ENCODE data around the gene CCDC102A. TPM values are rescaled to one million over a fixed set of nuclear protein-coding genes. Genes with fewer than 3 reads are reported as not detected.

Gene CCDC102A
- total RNA-seq, 1 experiment from 2014 or later: 4.1 TPM

- intact Hi-C loops (cut with micrococcal nuclease): no loop called here
- TF ChIP-seq, protein P1, sequence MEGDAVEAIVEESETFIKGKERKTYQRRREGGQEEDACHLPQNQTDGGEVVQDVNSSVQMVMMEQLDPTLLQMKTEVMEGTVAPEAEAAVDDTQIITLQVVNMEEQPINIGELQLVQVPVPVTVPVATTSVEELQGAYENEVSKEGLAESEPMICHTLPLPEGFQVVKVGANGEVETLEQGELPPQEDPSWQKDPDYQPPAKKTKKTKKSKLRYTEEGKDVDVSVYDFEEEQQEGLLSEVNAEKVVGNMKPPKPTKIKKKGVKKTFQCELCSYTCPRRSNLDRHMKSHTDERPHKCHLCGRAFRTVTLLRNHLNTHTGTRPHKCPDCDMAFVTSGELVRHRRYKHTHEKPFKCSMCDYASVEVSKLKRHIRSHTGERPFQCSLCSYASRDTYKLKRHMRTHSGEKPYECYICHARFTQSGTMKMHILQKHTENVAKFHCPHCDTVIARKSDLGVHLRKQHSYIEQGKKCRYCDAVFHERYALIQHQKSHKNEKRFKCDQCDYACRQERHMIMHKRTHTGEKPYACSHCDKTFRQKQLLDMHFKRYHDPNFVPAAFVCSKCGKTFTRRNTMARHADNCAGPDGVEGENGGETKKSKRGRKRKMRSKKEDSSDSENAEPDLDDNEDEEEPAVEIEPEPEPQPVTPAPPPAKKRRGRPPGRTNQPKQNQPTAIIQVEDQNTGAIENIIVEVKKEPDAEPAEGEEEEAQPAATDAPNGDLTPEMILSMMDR (IDR thresholded peaks at IDR 0.05; ENCODE audit: unreplicated experiment): no peak
- H3K27me3 Mint-ChIP-seq (ENCODE audit: insufficient read depth, unreplicated experiment): peaks cover 19% of the 10 kb centered on the region
- ChIA-PET POLR2A (interaction anchor here (0.6 kb wide), 1 partner anchor 107 kb away, joined by 4 read pairs; no protein-coding TSS in a partner anchor), CTCF (interaction anchor here (0.6 kb wide), 1 partner anchor 791 kb away, joined by 4 read pairs; no protein-coding TSS in a partner anchor)
- H3K4me3 Mint-ChIP-seq (ENCODE audit: unreplicated experiment): no peak overlapping the region
- no peak overlapping the region for H3K27ac Mint-ChIP-seq (ENCODE audit: low read depth, unreplicated experiment)
- no peaks in the 10 kb centered on the region for H3K9me3 Mint-ChIP-seq (ENCODE audit: unreplicated experiment)
- no peak for DNase-seq (ENCODE audit: unreplicated experiment)
- H3K4me1 Mint-ChIP-seq (ENCODE audit: insufficient read depth, unreplicated experiment): peaks cover 16% of the 10 kb centered on the region
- no TSS peak for BruUV-seq (replicated peaks)
- H3K36me3 Mint-ChIP-seq (ENCODE audit: insufficient read depth, unreplicated experiment): no peaks in the 10 kb centered on the region
Measured at GRCh38 chr16:57538235-57538721, 1.9 kb upstream of the CCDC102A start.

- Mint-ChIP-seq H3K27me3 (ENCODE audit: insufficient read depth, unreplicated experiment) (peaks cover 19% of the 10 kb centered on the region), H3K9me3 (ENCODE audit: unreplicated experiment) (no peaks in the 10 kb centered on the region), H3K4me3 (ENCODE audit: unreplicated experiment) (peak overlapping the region; percentile 78), H3K36me3 (ENCODE audit: insufficient read depth, unreplicated experiment) (no peaks in the 10 kb centered on the region), H3K4me1 (ENCODE audit: insufficient read depth, unreplicated experiment) (peaks cover 17% of the 10 kb centered on the region), H3K27ac (ENCODE audit: low read depth, unreplicated experiment) (no peak overlapping the region)
- ChIA-PET POLR2A (no interaction called here), CTCF (interaction anchor here (0.6 to 1.2 kb wide), 3 partner anchors 19 to 791 kb away, joined by 3 to 4 read pairs (median 4); no protein-coding TSS in a partner anchor)
- intact Hi-C loops (cut with micrococcal nuclease): no loop called here
- no TSS peak for BruUV-seq (replicated peaks)
- TF ChIP-seq, protein P1 (IDR thresholded peaks at IDR 0.05; ENCODE audit: unreplicated experiment): no peak
- DNase-seq (ENCODE audit: unreplicated experiment): no peak
Measured at GRCh38 chr16:57537581-57538234, 1.3 kb upstream of the CCDC102A start.

DNA sequence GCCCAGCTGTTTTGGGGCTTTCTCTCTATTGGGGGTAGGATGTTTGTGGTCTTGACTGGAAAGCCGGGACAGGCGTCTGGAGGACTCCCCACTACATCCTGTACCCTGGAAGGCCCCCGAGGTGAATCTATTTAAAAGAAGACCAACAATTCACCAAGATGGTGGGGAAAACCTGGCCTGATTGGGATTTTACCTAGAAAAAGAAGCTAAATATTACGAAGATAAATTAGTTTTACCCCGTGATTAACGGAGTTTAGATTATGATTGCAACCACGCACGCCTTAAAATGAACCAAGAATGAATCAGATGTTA, 779 bp upstream of the CCDC102A start:
- Mint-ChIP-seq H3K27me3 (ENCODE audit: insufficient read depth, unreplicated experiment) (peaks cover 19% of the 10 kb centered on the region), H3K36me3 (ENCODE audit: insufficient read depth, unreplicated experiment) (no peaks in the 10 kb centered on the region), H3K9me3 (ENCODE audit: unreplicated experiment) (no peaks in the 10 kb centered on the region), H3K4me3 (ENCODE audit: unreplicated experiment) (peak overlapping the region; percentile 78), H3K4me1 (ENCODE audit: insufficient read depth, unreplicated experiment) (peaks cover 17% of the 10 kb centered on the region), H3K27ac (ENCODE audit: low read depth, unreplicated experiment) (no peak overlapping the region)
- ChIA-PET POLR2A (interaction anchor here (1.0 kb wide), 1 partner anchor 90 kb away, joined by 4 read pairs; the partner anchor contains the start of genes CIAPIN1 and COQ9), CTCF (interaction anchor here (0.9 to 1.2 kb wide), 3 partner anchors 19 to 379 kb away, joined by 3 to 4 read pairs (median 3); no protein-coding TSS in a partner anchor)
- intact Hi-C loops (cut with micrococcal nuclease): no loop called here
- BruUV-seq (replicated peaks): no TSS peak
- no peak for DNase-seq (ENCODE audit: unreplicated experiment)
- TF ChIP-seq, protein P1 (IDR thresholded peaks at IDR 0.05; ENCODE audit: unreplicated experiment): no peak

- peaks cover 28% of the 10 kb centered on the region for H3K4me1 Mint-ChIP-seq (ENCODE audit: insufficient read depth, unreplicated experiment)
Measured at GRCh38 chr16:57535680-57536305, 578 bp downstream of the CCDC102A start.

More at GRCh38 chr16:57535680-57536305, 578 bp downstream of the CCDC102A start:
- BruUV-seq (replicated peaks): no TSS peak
- Mint-ChIP-seq H3K27ac (ENCODE audit: low read depth, unreplicated experiment) (peak overlapping the region; percentile 87), H3K4me3 (ENCODE audit: unreplicated experiment) (peak overlapping the region; percentile 78), H3K36me3 (ENCODE audit: insufficient read depth, unreplicated experiment) (no peaks in the 10 kb centered on the region), H3K27me3 (ENCODE audit: insufficient read depth, unreplicated experiment) (peaks cover 19% of the 10 kb centered on the region), H3K9me3 (ENCODE audit: unreplicated experiment) (no peaks in the 10 kb centered on the region)
- CTCF ChIA-PET: interaction anchor here (0.6 to 2.3 kb wide), 4 partner anchors 14 to 1106 kb away, joined by 3 to 11 read pairs (median 4); no protein-coding TSS in a partner anchor
- TF ChIP-seq, protein P1 (IDR thresholded peaks at IDR 0.05; ENCODE audit: unreplicated experiment): no peak
- peak; percentile 85 for DNase-seq (ENCODE audit: unreplicated experiment)
- POLR2A ChIA-PET: interaction anchor here (0.6 kb wide), 1 partner anchor 428 kb away, joined by 3 read pairs; no protein-coding TSS in a partner anchor
- intact Hi-C loops (cut with micrococcal nuclease): no loop called here
